HepG2 (cell line): ENCODE measurements around the gene DHRS1. TPM values are rescaled to one million over a fixed set of nuclear protein-coding genes. Genes with fewer than 3 reads are reported as not detected.
A peak's percentile ranks its signal among the peaks of the same experiment; 100 is the strongest.

Source experiments
- AKNA ChIP-seq: sonication (generic); formaldehyde crosslinking; IDR thresholded peaks from 2 replicates; pipeline ENCODE4 v1.4.0; 2020; ENCODE audit warnings: missing genetic modification reagents, borderline replicate concordance
- EED ChIP-seq: sonication (generic); formaldehyde crosslinking; IDR thresholded peaks from 2 replicates; pipeline ENCODE4 v1.5.0; 2020; ENCODE audit warnings: mild to moderate bottlenecking, missing genetic modification reagents
- EZH2 ChIP-seq: conservative IDR thresholded peaks from 2 replicates; pipeline ENCODE4 v1.6.1; 2012; ENCODE audit warnings: mild to moderate bottlenecking, low read depth, low read length, moderate library complexity
- IKZF1 ChIP-seq: fragments of 450-650 bp; IDR thresholded peaks from 2 replicates; pipeline ENCODE4 v1.7.1; 2016
- IKZF5 ChIP-seq: IDR thresholded peaks from 2 replicates; pipeline ENCODE4 v1.6.1; 2018; ENCODE audit warnings: missing genetic modification reagents, mild to moderate bottlenecking, missing compliant biosample characterization
- MED8 ChIP-seq: sonication (generic); formaldehyde crosslinking; IDR thresholded peaks from 2 replicates; pipeline ENCODE4 v1.8.1; 2023; ENCODE audit warnings: mild to moderate bottlenecking, missing genetic modification reagents; ENCODE audit not compliant: insufficient replicate concordance
- MEIS1 ChIP-seq: sonication (generic); formaldehyde crosslinking; IDR thresholded peaks from 2 replicates; pipeline ENCODE4 v1.9.0; 2021; ENCODE audit warnings: mild to moderate bottlenecking, missing genetic modification reagents, moderate library complexity, borderline replicate concordance
- NCOR1 ChIP-seq: fragments of 200-600 bp; sonication (generic); IDR thresholded peaks from 2 replicates; pipeline ENCODE4 v1.7.0; 2017; ENCODE audit warnings: antibody characterized with exemption, low read length, borderline replicate concordance
- NFE2L1 ChIP-seq: sonication (generic); formaldehyde crosslinking; IDR thresholded peaks from 2 replicates; pipeline ENCODE4 v1.4.0; 2020; ENCODE audit warnings: missing genetic modification reagents, mild to moderate bottlenecking, borderline replicate concordance
- NRL ChIP-seq: sonication (generic); formaldehyde crosslinking; IDR thresholded peaks from 2 replicates; pipeline ENCODE4 v1.5.0; 2020; ENCODE audit warnings: missing genetic modification reagents, mild to moderate bottlenecking, moderate library complexity, borderline replicate concordance
- SRF ChIP-seq: IDR thresholded peaks from 2 replicates; pipeline ENCODE4 v1.6.1; 2011; ENCODE audit warnings: mild to moderate bottlenecking, low read depth, low read length, moderate library complexity
- ZBTB42 ChIP-seq: sonication (generic); formaldehyde crosslinking; IDR thresholded peaks from 2 replicates; pipeline ENCODE4 v1.5.0; 2020; ENCODE audit warnings: mild to moderate bottlenecking, missing genetic modification reagents
- ZNF296 ChIP-seq: sonication (generic); formaldehyde crosslinking; conservative IDR thresholded peaks from 2 replicates; pipeline ENCODE4 v1.5.0; 2020; ENCODE audit warnings: mild to moderate bottlenecking, missing genetic modification reagents
- ZNF441 ChIP-seq: sonication (generic); formaldehyde crosslinking; IDR thresholded peaks from 2 replicates; pipeline ENCODE4 v1.7.0; 2021; ENCODE audit warnings: missing genetic modification reagents, borderline replicate concordance
- ZNF552 ChIP-seq: sonication (generic); formaldehyde crosslinking; IDR thresholded peaks from 2 replicates; pipeline ENCODE4 v1.9.0; 2022; ENCODE audit warnings: missing genetic modification reagents, mild to moderate bottlenecking, borderline replicate concordance
- ZNF564 ChIP-seq: sonication (generic); formaldehyde crosslinking; IDR thresholded peaks from 2 replicates; pipeline ENCODE4 v1.8.1; 2023; ENCODE audit warnings: mild to moderate bottlenecking, missing genetic modification reagents
- ZNF703 ChIP-seq: sonication (generic); formaldehyde crosslinking; IDR thresholded peaks from 2 replicates; pipeline ENCODE4 v1.5.1; 2020; ENCODE audit warnings: missing genetic modification reagents, mild to moderate bottlenecking, moderate library complexity, borderline replicate concordance
- ZNF704 ChIP-seq: sonication (generic); formaldehyde crosslinking; IDR thresholded peaks from 2 replicates; pipeline ENCODE4 v1.8.1; 2023; ENCODE audit warnings: mild to moderate bottlenecking, inconsistent platforms, moderate library complexity, missing genetic modification reagents, borderline replicate concordance
- ZNF709 ChIP-seq: sonication (generic); formaldehyde crosslinking; IDR thresholded peaks from 2 replicates; pipeline ENCODE4 v1.5.0; 2020; ENCODE audit warnings: mild to moderate bottlenecking, missing genetic modification reagents
- ZNF768 ChIP-seq: sonication (generic); formaldehyde crosslinking; IDR thresholded peaks from 2 replicates; pipeline ENCODE4 v1.4.0; 2020; ENCODE audit warnings: missing genetic modification reagents
- ZNF850 ChIP-seq: sonication (generic); formaldehyde crosslinking; conservative IDR thresholded peaks from 2 replicates; pipeline ENCODE4 v1.9.0; 2021; ENCODE audit warnings: mild to moderate bottlenecking, missing genetic modification reagents
- ZSCAN25 ChIP-seq: sonication (generic); formaldehyde crosslinking; IDR thresholded peaks from 2 replicates; pipeline ENCODE4 v1.8.0; 2022; ENCODE audit warnings: mild to moderate bottlenecking, missing genetic modification reagents
- polyA plus RNA-seq, 8 experiments: library from polyadenylated mRNA; depleted of rRNA in 3 of 8; stranded (reverse) in 7 of 8; unstranded in 1 of 8; fragments of >200 nt; fragmentation: Illumina TruSeq in 4 of 8; extraction: Trizol in 4 of 8; gene quantifications; 2 replicates each; pipeline versions ENCODE4 v1.2.1 to v1.2.3, GENCODE V29; 2011 to 2016; ENCODE audit warnings: low read depth in 4 of 8, missing spikeins in 1 of 8, mixed read lengths in 1 of 8; ENCODE audit not compliant: insufficient read depth in 1 of 8
- total RNA-seq, 5 experiments: library from RNA; depleted of rRNA; stranded (reverse); fragments of >200 nt; fragmentation: Illumina TruSeq; extraction: Trizol; gene quantifications; 2 replicates each; pipeline ENCODE4 v1.2.3, GENCODE V29; 2016; ENCODE audit warnings: low read depth in 1 of 5

The DHRS1 gene
- total and polyA plus RNA-seq, 2 of the 13 experiments (the other 11 are each of a cell fraction or from before 2014, with no cell fraction given): 49.8 to 60.8 TPM

- TF ChIP-seq ZNF703 (CRISPR knock-in tag): no peak
- TF ChIP-seq SRF: no peak
- no peak for TF ChIP-seq AKNA
- TF ChIP-seq ZNF850 (CRISPR knock-in tag): no peak
- TF ChIP-seq IKZF1: 0 out of 2 replicates have a peak, but pooled peaks have one; percentile 43
- 0 out of 2 replicates have a peak, but pooled peaks have one; percentile 34 for TF ChIP-seq EED (CRISPR knock-in tag)
- no peak for TF ChIP-seq EZH2
- no peak for TF ChIP-seq ZNF296 (CRISPR knock-in tag)
- TF ChIP-seq ZNF441 (CRISPR knock-in tag): no peak
- no peak for TF ChIP-seq ZNF564 (CRISPR knock-in tag)
- TF ChIP-seq NFE2L1 (CRISPR knock-in tag): no peak
- TF ChIP-seq ZBTB42 (CRISPR knock-in tag): no peak
- TF ChIP-seq ZNF552 (CRISPR knock-in tag): no peak
- 0 out of 2 replicates have a peak, but pooled peaks have one; percentile 33 for TF ChIP-seq MEIS1 (CRISPR knock-in tag)
- TF ChIP-seq IKZF5: no peak
- no peak for TF ChIP-seq ZNF709 (CRISPR knock-in tag)
- no peak for TF ChIP-seq ZSCAN25 (CRISPR knock-in tag)
- no peak for TF ChIP-seq MED8 (CRISPR knock-in tag)
- no peak for TF ChIP-seq NCOR1
- TF ChIP-seq ZNF768 (CRISPR knock-in tag): no peak
- no peak for TF ChIP-seq NRL (CRISPR knock-in tag)
- no peak for TF ChIP-seq ZNF704 (CRISPR knock-in tag)
Observed at GRCh38 chr14:24262821-24263733, 36.5 kb downstream of the DHRS1 start, which contains the start of gene TGM1 (continued).
